Tibial nerve (tissue), 4 donors: Measurements from ENCODE around the gene UTS2R.
"Not testable (repeated sequence)": the region's sequence is repeated elsewhere in the genome, so short reads cannot be mapped to it uniquely, and the experiment has no call there.

Experiments used
- CTCF ChIP-seq, 5 experiments: fragments of 200-600 bp in 3 of 5; fragments of 450-650 bp in 2 of 5; sonication (generic) in 3 of 5; IDR thresholded peaks; one replicate each; pipeline ENCODE4 v1.5.1; 2016 to 2019; ENCODE audit warnings: antibody characterized with exemption in 5 of 5, mild to moderate bottlenecking in 3 of 5, moderate library complexity in 2 of 5
- EP300 ChIP-seq, 2 donors: sonication (generic); formaldehyde crosslinking; IDR thresholded peaks; one replicate each; pipeline ENCODE4 v1.6.1; 2017; ENCODE audit warnings: antibody characterized with exemption in 2 of 2, mild to moderate bottlenecking in 1 of 2
- POLR2A ChIP-seq, 2 donors: fragments of 450-650 bp; IDR thresholded peaks; one replicate each; pipeline ENCODE4 v1.6.1; 2017; ENCODE audit warnings: antibody characterized with exemption in 2 of 2, mild to moderate bottlenecking in 2 of 2, moderate library complexity in 2 of 2

GRCh38 chr17:82377294-82377693 lies 5.7 kb downstream of the UTS2R start:
- not testable (repeated sequence) for TF ChIP-seq CTCF, EP300, POLR2A (IDR thresholded peaks at IDR 0.05)
